Muscle layer of colon (tissue), 2 donors: ENCODE measurements around the gene DTD1.

Experiments used
- H3K27ac ChIP-seq: one replicate; pipeline ENCODE4 v1.7.0; 2013; ENCODE audit warnings: low read depth, mild to moderate bottlenecking, low read length, moderate library complexity
- H3K27me3 ChIP-seq, 2 donors: one replicate each; pipeline ENCODE4 v1.7.0; 2013; ENCODE audit warnings: low read length in 2 of 2, mild to moderate bottlenecking in 2 of 2; ENCODE audit not compliant: insufficient read depth in 2 of 2, control insufficient read depth in 1 of 2
- H3K36me3 ChIP-seq: one replicate; pipeline ENCODE4 v1.7.0; 2013; ENCODE audit warnings: mild to moderate bottlenecking, low read length; ENCODE audit not compliant: insufficient read depth
- H3K4me1 ChIP-seq: one replicate; pipeline ENCODE4 v1.7.0; 2013; ENCODE audit warnings: mild to moderate bottlenecking, low read length; ENCODE audit not compliant: insufficient read depth
- H3K4me3 ChIP-seq, 2 donors: one replicate each; pipeline ENCODE4 v1.7.0; 2013; ENCODE audit warnings: low read length in 2 of 2, low read depth in 1 of 2, mild to moderate bottlenecking in 1 of 2, moderate library complexity in 1 of 2
- H3K9ac ChIP-seq: one replicate; pipeline ENCODE4 v1.7.0; 2013; ENCODE audit warnings: low read length
- H3K9me3 ChIP-seq: one replicate; pipeline ENCODE4 v1.7.0; 2013; ENCODE audit warnings: mild to moderate bottlenecking, low read length
- donor health status: abdominal sarcoma.
- donor health status: Adenocarcinoma of cecum.

The DTD1 gene

DNA sequence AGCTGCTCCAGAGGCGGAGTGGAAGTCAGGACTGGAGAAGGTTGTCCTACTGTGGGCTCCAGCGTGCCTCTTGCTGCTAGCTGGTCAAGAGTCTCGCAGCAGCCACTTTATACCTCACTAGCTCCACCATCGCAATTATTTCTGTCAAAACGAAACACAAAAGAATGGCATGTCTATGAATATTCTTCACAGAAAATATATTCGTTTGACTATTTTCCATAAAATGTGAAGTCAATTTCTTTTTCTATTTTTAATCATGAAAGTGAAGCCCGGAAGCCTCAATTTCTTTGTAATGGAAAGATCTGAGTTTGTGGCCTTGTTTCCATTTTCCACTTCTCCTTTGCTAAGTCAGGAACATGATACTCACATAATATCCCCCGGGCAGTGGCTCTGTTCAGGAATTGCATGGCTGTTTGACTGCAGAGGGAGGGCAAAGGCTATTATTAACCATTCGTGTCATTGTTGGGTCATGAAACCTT is 51.7 kb downstream of the DTD1 start:
- no peak overlapping the region for H3K27ac ChIP-seq
- no peaks in the 10 kb centered on the region for H3K9me3 ChIP-seq
- no peak overlapping the region for H3K4me3 ChIP-seq
- H3K27me3 ChIP-seq: no peaks in the 10 kb centered on the region
- no peak overlapping the region for H3K9ac ChIP-seq
- H3K36me3 ChIP-seq: no peaks in the 10 kb centered on the region
- H3K4me1 ChIP-seq: no peaks in the 10 kb centered on the region

DNA sequence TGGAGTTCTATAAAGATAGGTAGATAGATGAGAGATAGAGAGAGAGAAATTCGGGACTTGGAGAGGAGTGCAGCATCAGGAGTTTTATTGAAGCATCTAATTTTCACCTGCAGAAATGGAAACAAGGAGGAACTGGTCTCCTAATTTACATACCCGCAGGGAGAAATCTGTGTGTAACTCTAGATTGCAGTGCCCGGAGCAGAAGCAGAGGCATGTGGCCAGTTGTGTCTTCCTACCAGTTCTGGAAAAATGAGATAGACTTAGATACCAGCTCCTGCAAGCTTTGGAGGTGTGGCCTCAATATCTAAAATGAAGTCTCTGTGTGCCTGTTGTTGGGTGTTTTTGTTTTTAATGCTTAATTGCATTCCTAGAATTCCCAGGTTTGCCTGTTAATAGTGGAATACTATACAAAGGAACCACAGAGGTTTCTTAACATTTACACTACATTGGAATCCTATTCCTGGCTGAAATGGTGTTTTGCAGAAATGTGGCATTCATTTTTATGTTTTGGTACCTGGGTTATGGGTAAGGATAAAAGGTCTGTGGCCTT is 57.4 kb downstream of the DTD1 start:
- H3K27me3 ChIP-seq: no peaks in the 10 kb centered on the region
- H3K4me3 ChIP-seq: no peak overlapping the region
- no peaks in the 10 kb centered on the region for H3K36me3 ChIP-seq
- H3K4me1 ChIP-seq: no peaks in the 10 kb centered on the region
- no peak overlapping the region for H3K9ac ChIP-seq
- H3K27ac ChIP-seq: no peak overlapping the region
- H3K9me3 ChIP-seq: no peaks in the 10 kb centered on the region

DNA sequence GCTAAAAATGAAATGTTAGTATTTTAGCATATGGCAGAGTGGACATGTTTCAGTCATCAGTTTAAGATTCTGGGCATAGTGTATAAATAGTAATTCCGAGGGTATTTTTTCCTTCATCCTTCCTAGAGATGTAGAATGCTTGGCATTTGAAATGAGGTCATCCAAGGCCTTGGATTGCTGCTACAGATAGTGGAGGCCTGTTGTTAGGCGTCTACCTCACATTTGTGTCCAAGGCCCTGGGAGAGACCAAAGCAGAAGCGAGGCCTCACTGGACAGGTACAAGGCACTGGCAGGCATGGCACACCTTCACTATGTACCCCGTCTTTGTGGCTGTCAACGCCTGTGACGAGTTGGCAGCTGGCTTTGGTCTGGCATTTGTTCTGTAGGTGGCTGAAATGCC is 58.0 kb downstream of the DTD1 start:
- no peak overlapping the region for H3K9ac ChIP-seq
- H3K36me3 ChIP-seq: no peaks in the 10 kb centered on the region
- no peaks in the 10 kb centered on the region for H3K27me3 ChIP-seq
- no peaks in the 10 kb centered on the region for H3K9me3 ChIP-seq
- no peak overlapping the region for H3K4me3 ChIP-seq
- H3K4me1 ChIP-seq: no peaks in the 10 kb centered on the region
- no peak overlapping the region for H3K27ac ChIP-seq

DNA sequence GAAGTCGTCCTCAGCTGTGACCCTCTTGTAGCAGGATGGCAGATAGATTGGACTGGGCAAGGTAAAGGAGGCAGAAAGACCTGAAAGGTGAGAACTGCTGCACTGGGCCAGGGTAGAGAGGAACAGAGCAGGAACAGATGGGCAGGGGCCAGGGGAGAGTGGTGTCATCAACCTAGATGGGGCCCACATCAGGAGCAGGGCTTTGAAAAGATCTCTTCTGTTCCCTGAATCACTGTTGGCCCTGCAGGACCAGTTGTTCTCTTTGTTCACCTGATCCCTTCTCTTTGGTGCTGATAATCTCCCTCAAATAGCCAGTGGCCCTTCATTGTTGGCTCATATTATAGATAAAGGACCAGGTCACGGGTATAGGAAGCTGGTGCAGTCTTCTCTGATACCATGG is 59.9 kb downstream of the DTD1 start:
- Histone ChIP-seq H3K9ac (no peak overlapping the region), H3K27me3 (no peaks in the 10 kb centered on the region), H3K9me3 (no peaks in the 10 kb centered on the region), H3K4me1 (peaks cover 10% of the 10 kb centered on the region), H3K36me3 (no peaks in the 10 kb centered on the region), H3K27ac (no peak overlapping the region), H3K4me3 (no peak overlapping the region)

DNA sequence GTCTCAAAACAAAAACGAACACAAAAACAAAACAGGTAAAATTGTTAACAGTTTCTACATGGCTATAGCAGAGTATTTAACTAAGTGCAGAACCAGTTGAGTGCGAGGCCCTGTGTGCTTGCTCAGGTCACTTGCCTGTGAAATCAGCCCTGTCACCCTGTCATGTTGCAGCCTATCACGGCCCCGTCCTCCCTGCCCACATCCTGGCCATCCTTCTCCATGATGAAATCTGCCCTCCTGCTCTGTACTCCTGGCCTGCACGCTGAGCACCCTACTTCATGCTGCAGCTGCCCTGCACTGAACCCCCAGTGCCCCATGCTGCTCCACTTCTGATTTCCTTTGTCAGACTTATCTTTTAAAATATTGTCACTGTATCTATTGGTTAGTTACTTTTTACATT is 62.4 kb downstream of the DTD1 start:
- Histone ChIP-seq H3K9ac (no peak overlapping the region), H3K9me3 (no peaks in the 10 kb centered on the region), H3K27ac (no peak overlapping the region), H3K27me3 (no peaks in the 10 kb centered on the region), H3K4me1 (peaks cover 27% of the 10 kb centered on the region), H3K4me3 (no peak overlapping the region), H3K36me3 (no peaks in the 10 kb centered on the region)

DNA sequence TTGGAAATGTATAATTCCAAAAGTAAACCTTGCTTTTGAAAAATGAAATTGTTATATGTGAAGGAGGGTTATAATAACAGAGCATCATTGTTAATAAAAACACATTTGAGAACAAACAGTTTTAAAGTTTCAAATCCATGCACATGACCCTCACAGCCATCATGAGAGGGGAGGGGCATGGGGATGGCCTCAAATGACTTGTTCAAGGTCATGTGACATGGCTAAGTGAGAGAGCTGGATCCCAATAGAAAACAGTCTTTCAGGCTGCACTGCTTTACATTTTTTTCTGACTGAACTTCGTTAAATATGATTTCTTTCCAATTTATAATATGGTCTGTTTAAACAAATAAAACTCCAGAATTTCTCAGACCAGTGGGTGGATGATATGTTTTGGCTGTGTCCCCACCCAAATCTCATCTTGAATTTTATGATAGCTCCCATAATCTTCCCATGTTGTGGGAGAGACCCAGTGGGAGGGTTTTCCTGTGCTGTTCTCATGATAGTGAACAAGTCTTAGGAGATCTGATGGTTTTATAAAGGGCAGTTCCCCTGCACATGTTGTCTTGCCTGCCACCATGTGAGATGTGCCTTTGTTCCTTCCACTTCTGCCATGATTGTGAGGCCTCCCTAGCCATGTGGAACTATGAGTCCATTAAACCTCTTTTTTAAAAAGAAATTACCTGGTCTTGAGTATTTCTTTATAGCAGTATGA is 66.0 kb downstream of the DTD1 start:
- H3K27me3 ChIP-seq: no peaks in the 10 kb centered on the region

DNA sequence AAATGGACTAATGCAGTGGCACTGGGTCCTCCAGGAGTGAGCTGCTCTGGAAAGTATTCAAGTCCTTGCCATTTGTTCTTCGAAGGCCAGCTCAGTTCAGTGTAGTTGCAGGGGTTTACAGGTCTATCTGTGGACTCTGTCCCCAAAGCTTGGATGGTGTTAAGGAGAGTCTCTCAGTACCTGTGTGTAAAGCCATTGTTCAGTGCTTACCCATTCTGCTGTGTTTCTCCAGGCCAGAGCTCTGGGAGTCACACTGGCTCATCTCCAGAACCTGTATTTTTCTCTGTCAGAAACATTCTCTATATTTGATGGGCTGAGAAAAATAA is 66.6 kb downstream of the DTD1 start:
- no peaks in the 10 kb centered on the region for H3K36me3 ChIP-seq

More for the DNA sequence above, 66.0 kb downstream of the DTD1 start:
- Histone ChIP-seq H3K4me3 (no peak overlapping the region), H3K4me1 (peaks cover 27% of the 10 kb centered on the region), H3K36me3 (no peaks in the 10 kb centered on the region), H3K9ac (no peak overlapping the region), H3K9me3 (no peaks in the 10 kb centered on the region), H3K27ac (no peak overlapping the region)

DNA sequence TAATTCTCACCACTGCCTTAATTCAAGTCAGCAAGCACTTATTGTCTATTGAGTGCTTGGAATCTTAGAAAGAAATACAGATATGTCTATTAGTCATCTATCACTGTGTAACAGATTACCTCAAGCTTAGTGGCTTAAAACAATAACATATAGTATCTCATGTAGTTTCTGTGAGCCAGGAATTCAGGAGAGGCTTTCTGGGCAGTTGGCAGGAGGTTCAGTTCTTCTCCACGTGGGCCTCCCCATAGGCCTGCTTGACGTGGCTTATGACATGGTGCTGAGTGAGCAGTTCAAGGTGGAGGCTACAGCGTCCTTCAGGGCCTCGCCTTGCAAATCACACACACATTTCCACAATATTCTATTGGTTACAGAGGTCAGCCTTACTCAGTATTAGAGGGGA is 69.7 kb downstream of the DTD1 start:
- no peaks in the 10 kb centered on the region for H3K27me3 ChIP-seq
- no peaks in the 10 kb centered on the region for H3K9me3 ChIP-seq
- no peak overlapping the region for H3K9ac ChIP-seq
- no peak overlapping the region for H3K27ac ChIP-seq
- peaks cover 18% of the 10 kb centered on the region for H3K4me1 ChIP-seq
- no peak overlapping the region for H3K4me3 ChIP-seq
- H3K36me3 ChIP-seq: no peaks in the 10 kb centered on the region

More for the DNA sequence above, 66.6 kb downstream of the DTD1 start:
- Histone ChIP-seq H3K4me3 (no peak overlapping the region), H3K9me3 (no peaks in the 10 kb centered on the region), H3K9ac (no peak overlapping the region), H3K27ac (no peak overlapping the region), H3K4me1 (peaks cover 27% of the 10 kb centered on the region), H3K27me3 (no peaks in the 10 kb centered on the region)

DNA sequence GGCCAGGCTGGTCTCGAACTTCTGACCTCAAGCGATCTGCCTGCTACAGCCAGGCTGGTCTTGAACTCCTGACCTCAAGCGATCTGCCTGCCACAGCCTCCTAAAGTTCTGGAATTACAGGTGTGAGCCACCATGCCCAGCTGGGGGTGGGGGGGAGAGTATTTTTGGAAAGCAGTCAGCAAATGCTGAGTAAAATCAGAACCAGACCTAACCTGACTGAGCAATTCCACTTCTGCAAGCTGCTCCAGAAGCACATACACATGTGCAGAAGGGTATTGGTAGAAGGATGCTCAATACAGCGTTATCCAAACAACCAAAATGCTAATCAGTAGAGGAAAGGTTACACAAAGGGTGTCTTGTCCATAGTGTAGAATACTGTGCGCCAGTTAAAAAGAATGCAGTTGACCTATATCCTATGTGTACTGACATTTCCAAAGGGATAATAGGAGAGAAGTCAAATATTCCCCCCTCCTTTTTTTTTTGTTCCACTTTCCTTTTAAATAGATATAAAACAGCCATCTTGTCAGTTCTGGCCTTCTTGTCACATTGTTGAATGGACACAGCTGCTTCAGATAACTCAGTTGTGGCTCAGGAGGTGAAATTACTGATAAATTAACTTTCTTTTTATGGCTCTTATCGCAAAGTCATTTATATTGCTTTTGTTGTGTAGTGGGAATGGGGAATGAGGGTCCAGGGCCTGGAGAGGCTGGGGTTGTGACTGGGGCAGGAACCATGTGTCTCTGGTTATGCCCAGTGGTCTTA is 74.6 kb downstream of the DTD1 start:
- no peak overlapping the region for H3K9ac ChIP-seq
- no peaks in the 10 kb centered on the region for H3K27me3 ChIP-seq
- no peak overlapping the region for H3K27ac ChIP-seq
- no peaks in the 10 kb centered on the region for H3K9me3 ChIP-seq
- H3K36me3 ChIP-seq: no peaks in the 10 kb centered on the region
- H3K4me1 ChIP-seq: peaks cover 17% of the 10 kb centered on the region
- no peak overlapping the region for H3K4me3 ChIP-seq

DNA sequence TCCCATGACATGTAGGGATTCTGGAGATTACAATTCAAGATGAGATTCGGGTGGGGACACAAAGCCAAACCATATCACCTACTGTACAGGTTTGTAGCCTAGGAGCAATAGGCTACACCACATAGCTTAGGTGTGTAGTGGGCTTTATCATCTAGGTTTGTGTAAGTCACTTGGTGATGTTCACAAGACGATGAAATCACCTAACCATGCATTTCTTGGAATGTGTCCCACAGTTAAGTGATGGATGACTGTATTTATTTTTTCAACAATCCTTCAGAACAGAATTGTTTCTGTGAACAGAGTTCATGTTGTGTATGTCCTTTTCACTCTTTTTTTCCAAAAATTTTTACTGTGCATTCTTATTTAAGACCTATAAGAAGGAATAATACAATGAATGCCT is 76.1 kb downstream of the DTD1 start:
- no peak overlapping the region for H3K9ac ChIP-seq
- H3K27ac ChIP-seq: no peak overlapping the region
- no peak overlapping the region for H3K4me3 ChIP-seq
- no peaks in the 10 kb centered on the region for H3K9me3 ChIP-seq
- H3K36me3 ChIP-seq: no peaks in the 10 kb centered on the region
- peaks cover 17% of the 10 kb centered on the region for H3K4me1 ChIP-seq
- H3K27me3 ChIP-seq: no peaks in the 10 kb centered on the region

DNA sequence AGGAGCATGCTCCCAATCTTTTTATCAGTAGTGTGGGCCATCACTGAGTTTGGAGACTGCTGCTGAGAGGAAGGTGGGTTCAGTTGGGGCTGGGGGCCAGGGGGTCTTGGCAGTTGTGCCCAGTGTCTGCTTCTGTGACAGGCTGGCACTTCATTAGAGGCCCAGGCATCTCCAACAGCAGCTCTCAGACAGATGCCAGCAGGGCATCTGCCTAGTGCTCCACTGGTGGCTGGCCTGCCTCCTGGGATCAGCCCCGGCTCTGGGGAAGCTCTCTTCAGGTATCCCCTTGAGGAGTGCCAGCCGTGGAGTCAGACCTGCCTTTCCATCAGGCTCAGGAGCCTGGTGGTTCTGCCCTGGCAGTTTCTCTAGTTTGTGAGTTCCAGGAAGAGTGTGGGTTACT is 77.3 kb downstream of the DTD1 start:
- Histone ChIP-seq H3K9ac (no peak overlapping the region), H3K9me3 (no peaks in the 10 kb centered on the region)

More for the DNA sequence above, 77.3 kb downstream of the DTD1 start:
- no peak overlapping the region for H3K27ac ChIP-seq
- peaks cover 28% of the 10 kb centered on the region for H3K4me1 ChIP-seq
- H3K4me3 ChIP-seq: no peak overlapping the region
- no peaks in the 10 kb centered on the region for H3K36me3 ChIP-seq
- H3K27me3 ChIP-seq: no peaks in the 10 kb centered on the region
